HG02798 (cell line): ENCODE measurements around the gene FAR2.

ENCODE experiments used
- ATAC-seq: cut with Tn5 transposase; IDR thresholded peaks from one replicate; pipeline ENCODE4 v1.9.1; 2021; ENCODE audit warnings: mild to moderate bottlenecking; ENCODE audit not compliant: unreplicated experiment, poor library complexity

Gene FAR2

DNA sequence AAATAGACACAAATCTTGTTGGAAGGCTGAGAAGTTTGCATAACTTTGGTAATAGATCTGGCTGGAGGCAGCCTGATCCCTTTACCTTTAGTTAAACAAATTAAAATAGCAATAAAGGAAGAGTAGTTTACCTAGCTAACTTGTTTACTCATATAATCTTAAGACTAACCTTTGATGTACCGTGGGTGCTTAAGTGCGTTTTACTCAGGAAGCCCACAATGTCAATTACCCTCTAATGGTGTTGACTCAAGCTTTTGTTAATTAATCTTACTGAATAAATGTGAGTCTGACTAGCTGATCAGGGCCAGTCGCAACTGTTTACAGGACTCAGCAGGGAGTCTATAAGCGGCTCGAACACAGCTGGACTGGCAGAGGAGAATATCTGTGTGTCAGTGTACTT is 51.5 kb downstream of the FAR2 start:
- no peak for ATAC-seq

DNA sequence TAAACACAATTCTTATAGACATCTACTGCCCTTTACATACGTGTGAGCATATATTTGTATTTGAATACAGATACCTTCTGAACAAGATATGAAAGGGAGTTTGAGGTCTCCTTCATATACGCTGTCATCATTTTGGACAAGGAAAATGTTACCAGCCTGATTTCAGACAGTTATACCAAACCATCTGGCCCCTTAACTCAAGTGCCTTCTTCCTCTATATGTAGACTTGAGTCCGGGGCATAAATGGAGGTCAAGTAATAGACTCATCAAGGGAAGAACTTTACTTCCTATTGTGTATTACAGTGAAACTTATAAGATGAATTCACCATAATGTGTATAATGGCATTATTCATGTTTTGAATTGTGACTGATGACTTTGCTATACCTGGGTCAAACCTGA is 52.2 kb downstream of the FAR2 start:
- ATAC-seq: no peak

DNA sequence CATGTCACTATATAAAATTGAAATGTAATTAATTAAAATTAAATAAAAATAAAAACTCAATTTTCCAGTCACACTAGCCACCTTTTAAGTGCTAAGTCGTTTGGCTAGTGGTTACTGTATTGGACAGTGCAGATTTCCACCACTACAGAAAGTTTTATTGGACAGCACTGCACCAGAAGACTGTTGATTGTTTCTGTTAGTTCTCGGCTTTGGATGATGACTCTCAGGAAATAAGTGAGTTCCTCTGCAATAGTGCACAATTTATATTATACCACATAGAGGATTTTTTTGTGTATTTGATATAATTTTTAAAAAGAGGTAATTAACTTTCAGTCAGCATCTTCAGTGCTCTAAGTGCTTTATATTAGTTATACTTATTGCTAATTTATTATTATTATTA is 52.7 kb downstream of the FAR2 start:
- ATAC-seq: no peak

DNA sequence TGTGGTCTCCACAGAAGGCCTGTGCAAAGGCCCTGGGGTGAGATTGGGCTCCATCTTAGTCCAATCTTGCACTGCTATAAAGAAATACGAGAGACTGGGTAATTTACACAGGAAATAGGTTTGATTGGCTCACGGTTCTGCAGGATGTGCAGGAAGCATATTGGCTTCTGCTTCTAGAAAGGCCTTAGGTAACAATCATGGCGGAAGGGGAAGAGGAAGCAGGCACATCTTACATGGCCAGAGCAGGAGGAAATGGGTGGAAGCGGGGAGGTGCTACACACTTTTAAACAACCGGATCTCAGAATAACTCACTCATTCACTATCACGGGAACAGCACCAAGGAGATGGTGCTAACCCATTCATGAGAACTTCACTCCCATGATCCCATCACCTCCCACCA is 55.4 kb downstream of the FAR2 start:
- ATAC-seq: no peak

DNA sequence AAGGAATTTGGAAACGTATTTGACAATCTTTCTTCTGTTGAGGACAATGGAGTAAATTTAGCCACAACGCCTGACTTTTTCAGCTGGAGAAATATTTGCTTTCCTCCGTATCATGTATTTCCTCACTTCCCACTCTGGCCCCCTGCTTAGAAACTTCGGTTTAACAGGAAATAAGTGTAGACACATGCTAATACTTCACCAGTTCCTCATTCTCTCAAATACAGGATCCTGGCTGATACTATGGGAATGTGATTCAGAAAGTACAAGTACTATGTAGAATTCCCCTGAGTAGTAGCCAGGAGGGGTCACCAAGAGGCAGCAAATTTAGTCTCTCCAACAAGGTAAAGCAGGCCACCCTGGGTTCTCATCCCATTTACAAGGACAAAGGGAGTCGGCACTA is 58.0 kb downstream of the FAR2 start:
- ATAC-seq: no peak

DNA sequence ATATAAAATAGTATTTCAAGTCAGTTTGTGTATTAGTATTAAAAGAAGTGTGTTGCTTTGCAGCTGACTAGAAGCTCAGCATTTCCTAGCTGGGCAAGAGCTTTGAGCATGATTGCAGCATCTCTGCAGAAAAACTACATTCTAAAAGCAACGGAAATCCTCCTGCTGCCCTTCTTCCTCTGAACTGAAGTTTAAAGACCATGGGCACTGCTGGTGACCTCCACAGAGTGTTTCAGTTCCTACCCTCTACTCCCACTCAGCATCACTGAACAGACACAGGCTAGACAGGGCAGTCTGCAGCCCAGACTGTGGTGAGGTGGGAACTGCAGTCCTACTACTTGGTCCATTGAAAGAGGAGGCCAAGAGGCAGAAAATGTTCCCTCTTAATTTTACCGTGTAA is 59.0 kb downstream of the FAR2 start:
- ATAC-seq: no peak

DNA sequence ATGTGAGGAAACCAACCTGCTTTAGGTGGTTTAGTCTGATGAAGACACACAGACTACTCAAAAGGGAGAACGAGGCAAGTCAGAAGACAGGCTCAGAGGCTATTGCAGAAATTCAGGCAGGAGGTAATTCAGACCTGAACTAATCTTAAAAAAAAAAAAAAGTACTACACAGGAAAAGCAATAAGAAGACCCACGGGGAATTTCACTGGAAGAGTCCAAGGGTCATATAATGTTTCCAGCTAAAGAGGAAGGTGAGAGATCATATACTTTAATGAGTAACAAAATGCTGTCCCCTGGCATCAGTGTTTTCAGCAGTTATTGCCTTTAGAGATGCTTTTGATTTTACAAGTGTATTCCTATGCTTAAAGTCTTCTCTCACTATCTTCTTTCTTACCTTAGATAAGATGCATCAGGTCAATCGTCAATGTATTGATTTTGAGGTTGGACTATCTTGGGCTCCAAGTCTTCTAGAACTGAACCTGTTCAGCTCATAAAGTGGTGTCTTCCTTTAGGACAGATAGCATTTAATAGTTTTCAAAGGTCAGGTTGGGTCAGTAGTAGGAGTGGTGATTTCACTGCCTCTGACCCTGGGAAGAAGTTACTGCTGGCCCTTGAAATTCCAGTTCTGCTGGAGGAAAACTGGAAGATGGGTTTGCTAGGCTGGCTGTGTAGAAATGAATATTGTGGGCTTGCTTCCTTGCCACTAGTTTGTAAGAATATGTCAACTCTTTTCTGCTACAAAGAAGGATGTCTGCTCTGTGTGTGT is 60.0 kb downstream of the FAR2 start:
- no peak for ATAC-seq

DNA sequence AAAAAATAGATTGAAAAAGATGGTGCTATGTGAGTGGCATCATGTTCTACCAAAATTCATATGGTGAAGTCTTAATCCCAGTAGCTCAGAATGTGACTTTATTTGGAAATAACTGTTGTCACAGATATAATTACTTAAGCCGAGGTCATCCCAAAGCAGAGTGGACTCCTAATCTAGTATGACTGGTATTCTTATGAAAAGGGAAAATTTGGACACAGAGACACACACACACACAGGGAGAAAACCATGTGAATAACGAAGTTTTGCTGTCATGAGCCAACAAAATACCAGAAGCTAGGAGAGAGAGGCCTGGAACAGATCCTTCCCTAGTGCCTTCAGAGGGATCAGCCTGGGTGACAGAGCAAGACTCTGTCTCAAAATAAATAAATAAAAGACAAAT is 62.6 kb downstream of the FAR2 start:
- no peak for ATAC-seq

DNA sequence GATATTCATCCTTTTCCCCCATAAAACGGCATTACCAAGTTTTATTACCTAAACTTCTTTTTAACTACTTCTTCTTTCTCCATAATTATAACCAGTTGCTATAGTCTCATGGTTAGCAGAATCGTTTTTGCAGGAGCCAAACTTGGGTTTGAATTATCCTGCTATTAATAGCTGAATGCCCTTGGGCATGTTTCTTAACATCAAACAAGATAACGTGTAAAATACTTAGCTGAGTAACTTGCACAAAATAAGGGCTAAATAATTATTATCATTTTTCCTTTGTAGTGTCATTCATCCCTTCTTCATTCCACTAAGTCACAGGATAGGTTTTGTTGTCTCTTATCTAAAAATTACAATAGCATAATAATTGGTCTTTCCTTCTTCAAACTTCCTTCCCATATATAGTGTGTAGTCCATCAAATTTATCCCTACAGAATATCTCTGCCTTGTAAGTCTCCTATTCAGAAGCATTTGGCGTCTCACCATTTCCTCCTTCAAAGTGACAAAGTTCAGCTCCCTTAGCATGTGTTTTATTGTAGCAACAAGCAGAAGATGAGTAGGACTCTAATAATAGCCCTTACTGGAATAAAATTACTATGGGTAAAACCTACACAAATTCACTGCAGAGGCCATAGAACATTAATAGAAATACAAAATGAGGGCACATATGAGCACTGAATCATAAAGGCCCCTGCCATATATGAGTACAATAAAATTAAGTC is 63.8 kb downstream of the FAR2 start:
- no peak for ATAC-seq

DNA sequence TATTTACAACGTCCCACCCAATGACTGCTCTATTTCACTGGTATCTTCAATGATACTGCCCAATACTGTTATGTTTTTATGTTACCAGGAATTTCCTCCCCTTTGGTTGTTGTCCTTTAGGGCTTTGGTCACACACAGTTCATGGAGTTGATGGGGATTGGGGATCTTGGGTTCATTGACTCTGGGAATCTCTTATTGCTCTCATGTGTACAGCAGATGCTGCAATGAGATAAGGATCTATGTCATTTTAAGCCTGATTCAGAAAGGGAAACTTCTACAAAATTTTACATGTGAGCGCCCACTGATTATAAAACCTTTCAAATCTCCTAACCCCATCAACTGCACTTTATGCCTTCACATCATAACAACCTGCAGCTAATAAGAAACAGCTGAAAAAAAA is 67.2 kb downstream of the FAR2 start:
- no peak for ATAC-seq

DNA sequence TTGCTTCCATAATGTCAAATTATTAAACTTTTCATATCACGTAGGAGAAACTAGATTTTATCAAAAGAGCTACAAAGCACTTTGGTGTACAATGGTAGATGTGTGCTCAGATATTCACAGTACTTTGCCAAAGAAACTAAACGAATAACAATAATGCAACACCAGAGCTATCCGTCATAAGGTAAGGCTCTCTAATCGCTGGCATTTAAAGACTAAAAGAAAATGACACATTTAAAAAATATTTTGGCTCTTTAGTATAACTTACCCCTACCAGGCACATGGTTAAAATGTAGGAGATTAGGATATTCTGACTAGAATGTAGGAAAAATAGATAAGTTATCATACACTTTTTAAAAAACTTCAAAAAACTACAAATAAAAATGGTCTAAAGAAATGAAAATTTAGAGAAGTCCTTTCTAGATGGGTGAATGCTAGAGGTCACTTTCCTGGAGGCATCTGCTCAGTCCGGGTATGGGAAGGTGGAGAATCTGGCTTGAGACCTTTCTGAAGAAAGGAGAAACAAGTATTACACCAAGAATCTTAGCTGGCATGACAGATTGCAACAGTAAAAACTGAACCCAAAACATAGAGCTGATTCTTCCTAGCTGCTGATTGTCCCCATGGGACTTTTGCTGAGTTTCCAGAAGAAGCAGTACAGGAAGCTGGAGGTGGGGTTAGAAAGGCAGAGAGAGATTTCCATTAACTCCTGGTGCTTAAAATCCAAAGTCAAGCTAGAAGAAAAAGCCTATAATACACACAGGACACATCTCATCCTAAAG is 67.9 kb downstream of the FAR2 start:
- no peak for ATAC-seq

DNA sequence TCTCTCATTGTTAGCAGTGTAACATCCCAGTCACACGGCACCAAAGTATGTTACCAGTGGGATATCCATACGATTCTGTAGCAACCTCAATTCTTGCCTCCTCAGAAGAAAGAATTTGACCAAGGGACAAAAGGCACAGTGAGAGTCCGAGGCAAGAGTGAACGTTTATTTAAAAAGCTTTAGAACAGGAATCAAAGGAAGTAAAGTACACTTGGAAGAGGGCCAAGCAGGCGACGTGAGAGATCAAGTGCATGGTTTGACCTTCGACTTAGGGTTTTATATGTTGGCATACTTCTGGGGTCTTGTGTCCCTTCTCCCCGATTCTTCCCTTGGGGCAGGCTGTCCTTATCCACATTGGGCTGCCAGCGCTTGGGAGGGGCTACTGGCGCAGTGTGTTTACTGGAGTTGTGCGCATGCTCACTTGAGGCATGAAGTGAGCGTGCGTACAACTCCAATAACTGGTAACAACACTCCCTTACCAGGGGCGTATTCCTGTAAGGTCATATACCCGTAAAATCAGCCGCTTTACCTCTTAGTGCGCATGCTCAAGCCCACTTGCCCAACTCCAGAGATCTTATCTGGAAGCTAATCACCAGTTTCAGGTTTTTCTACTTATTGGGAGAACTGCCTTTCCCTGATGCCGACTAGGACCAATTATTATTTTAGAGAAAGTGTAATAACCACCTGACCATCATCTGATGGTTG is 71.7 kb downstream of the FAR2 start:
- no peak for ATAC-seq

DNA sequence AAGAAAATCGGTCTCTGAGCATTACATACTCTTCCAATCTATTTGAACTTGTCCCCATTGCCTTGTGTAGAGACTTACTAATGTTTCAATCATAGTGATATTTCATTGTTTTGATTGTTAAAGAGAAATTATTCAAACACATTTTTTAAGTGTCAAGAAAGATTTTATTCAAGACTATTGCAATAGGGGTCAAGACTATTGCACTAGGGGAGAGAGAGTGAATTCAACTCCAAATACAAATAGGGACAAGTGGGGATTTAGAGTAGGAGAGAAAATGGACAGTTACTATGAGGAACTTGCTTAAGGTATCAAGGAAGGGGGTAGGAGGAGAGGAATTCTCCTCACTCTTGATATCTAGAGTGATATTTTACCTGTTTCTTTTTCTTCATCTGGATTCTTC is 73.1 kb downstream of the FAR2 start:
- ATAC-seq: no peak

DNA sequence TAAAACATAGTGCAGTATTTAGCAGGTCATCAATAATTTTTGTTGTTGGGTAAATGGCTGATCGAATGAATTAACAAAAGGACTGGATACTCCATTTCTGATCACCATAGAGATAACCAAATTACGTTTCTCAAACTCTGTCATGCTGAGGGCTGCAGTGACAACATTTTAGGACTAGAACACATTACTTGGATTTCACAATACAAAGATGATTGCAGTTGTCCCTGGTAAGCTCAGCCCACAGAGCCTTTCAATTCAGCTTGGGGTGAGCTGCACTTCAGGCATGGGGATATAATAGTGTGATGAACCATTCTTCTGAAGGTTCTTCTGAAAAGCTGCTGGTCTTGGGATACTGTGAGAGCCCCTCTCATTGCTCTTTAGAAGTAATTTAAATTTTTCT is 74.3 kb downstream of the FAR2 start:
- no peak for ATAC-seq

DNA sequence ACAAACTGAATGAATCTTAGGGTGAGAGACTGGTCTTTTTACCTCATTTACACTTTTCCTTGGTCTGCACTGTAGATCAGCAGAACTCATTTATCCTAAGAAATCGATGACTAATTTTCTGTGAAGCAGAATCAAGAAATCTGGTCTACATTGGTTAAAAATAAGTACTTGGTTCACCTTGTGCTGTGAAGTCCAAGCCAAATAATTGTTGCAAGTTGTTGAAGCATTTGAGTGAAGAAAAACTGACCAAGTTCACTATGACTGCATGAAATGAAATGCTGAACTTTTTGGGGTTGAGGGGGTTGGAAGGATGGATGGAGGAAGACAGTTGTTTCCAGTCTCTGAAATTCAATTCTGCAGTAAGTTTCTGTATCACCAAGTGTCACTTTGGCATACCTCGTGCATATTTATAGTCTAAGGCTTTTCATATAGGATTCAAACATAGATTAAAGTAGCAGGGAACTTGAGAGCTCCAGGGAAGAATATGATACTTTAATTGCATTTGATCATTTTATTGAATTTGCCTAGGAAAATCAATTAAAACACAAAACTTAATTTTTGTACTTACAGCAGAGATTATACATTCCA is 75.0 kb downstream of the FAR2 start:
- ATAC-seq: no peak

DNA sequence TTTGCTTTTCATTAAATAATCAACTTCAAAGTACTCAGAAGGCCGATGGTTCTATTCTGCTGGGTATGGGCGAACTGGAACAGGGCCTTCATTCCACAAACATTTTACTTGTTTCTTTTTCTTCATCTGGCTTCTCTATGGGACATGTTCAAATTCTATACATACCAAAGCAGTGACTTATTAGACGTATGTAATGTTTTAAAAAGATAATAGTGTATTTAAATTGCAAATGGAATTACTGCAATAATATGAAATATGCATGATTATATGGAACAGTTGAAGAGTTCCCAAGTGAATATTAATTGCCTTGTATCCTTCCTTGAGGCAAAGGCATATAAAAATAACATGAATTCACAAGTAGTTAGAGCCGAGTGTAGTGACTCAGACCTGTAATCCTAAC is 75.5 kb downstream of the FAR2 start:
- no peak for ATAC-seq

DNA sequence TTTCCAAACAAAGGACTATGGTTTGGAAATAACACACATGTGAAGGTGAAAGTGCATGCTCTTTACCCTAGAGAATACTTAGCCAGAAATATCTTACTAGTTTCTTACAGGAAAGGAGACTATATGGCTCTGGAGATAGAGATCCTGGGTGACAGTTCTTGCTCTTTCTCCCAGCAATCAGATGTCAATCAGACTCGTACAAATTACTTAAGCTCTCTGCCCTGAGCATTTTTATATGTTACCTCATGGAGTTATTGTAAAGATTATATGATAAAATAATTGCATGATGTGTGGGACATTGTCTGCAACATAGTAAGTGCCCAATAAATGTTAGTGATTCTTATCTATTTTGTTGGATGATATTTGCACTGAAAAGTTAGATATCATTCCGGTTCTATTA is 76.8 kb downstream of the FAR2 start:
- no peak for ATAC-seq

DNA sequence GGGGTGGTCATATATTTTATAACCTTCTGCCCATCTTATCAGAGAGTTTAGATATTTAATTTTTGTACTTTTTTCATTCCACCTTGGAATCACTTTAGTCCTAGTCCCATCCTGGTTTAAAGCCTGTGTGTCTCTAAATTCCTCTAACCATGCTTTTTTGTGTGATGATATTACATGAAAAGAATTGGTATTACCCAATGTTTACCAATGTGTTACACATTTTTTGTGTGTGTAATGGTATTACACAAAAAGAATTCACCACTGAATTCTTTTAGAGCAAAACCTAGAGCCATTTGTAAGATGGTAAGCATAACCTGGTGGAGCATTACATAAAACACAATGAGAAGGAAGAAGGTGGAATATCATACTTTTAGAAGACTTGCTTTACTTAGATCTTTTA is 77.5 kb downstream of the FAR2 start:
- no peak for ATAC-seq

DNA sequence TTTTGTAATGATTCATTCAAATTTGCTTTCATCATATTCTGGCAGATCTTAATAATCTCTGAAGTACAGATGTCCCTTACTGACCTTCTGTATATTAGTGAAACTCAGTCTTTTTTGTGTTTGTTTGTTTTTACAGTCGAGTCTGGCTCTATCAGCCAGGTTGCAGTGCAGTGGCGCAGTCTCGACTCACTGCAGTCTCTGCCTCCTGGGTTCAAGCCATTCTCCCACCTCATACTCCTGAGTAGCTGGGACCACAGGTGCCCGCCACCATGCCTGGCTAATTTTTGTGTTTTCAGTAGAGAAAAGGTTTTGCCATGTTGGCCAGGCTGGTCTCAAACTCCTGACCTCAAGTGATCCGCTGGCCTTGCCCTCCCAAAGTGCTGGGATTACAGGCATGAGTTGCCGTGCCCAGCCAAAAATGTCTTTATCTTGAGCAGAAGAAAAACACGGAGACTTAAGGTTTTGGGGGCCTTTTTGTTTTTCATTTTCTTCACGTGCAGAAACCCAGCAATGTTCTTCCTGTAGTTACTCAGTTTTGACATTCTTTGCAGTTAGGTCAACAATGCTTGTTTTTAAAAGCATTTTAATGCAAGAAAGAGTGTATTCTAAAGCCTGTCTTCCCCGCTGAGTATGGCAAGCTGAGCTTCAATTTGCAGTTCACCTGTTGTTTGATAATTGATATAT is 79.5 kb downstream of the FAR2 start:
- ATAC-seq: no peak

DNA sequence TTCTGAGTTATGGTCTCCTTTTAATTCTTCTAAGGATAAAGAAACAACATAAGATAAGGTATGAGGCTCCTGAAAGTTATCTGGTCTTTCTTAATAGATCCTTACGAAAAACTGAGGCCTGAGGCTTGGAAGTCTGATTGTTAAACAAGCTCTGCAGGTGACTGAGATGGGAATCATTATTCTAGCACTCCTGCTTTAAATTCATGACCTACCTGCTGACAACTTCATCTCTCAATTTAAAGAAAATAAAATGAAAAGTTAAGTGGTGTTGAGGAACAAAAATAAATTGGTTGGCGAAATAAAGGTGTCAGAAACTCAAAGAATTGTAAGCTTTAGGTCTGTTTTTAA is 80.1 kb downstream of the FAR2 start:
- no peak for ATAC-seq
